SK-N-SH (cell line): ENCODE data around the gene TRPM3. TPM values are rescaled to one million over a fixed set of nuclear protein-coding genes. Genes with fewer than 3 reads are reported as not detected.

Experiments
- CTCF ChIA-PET: fragments of 300-600, 350-600 bp; formaldehyde crosslinking; extraction: SDS; loops from one replicate; lab custom pipeline; 2021; lab: Yijun Ruan, JAX
- POLR2A ChIA-PET: fragments of 350-600 bp; sonication (Branson Sonifier 250); formaldehyde crosslinking; extraction: SDS; loops from one replicate; lab custom pipeline; 2020; ENCODE audit warnings: antibody characterized with exemption, inconsistent platforms; lab: Yijun Ruan, JAX
- DNase-seq: peaks from one replicate; pipeline ENCODE4 v3.0.0; 2012
- H2AFZ ChIP-seq: fragments of 200-600 bp; sonication (generic); 2 replicates; pipeline ENCODE4 v1.8.1; 2016; ENCODE audit warnings: antibody characterized with exemption, mild to moderate bottlenecking, low read depth
- H3F3A ChIP-seq: fragments of 200-600 bp; sonication (generic); replicated peaks from 2 replicates; pipeline ENCODE3; 2016; ENCODE audit warnings: antibody characterized with exemption, mild to moderate bottlenecking; ENCODE audit not compliant: insufficient read depth
- H3K27ac ChIP-seq, 2 experiments: fragments of 200-500 bp in 1 of 2; fragments of 200-600 bp in 1 of 2; sonication (Bioruptor generic) in 1 of 2; sonication (generic), shearing (Covaris generic) in 1 of 2; 2 replicates each; pipeline versions ENCODE4 v1.5.1 to v1.6.1; 2014 to 2016; ENCODE audit warnings: low read depth in 2 of 2, inconsistent platforms in 1 of 2, low read length in 1 of 2, mild to moderate bottlenecking in 1 of 2, mixed read lengths in 1 of 2
- H3K27me3 ChIP-seq: fragments of 200-600 bp; sonication (generic), shearing (Covaris generic); 2 replicates; pipeline ENCODE4 v1.6.1; 2016; ENCODE audit warnings: mixed run types; ENCODE audit not compliant: insufficient read depth
- H3K36me3 ChIP-seq, 2 experiments: fragments of 200-500 bp in 1 of 2; fragments of 200-600 bp in 1 of 2; sonication (Bioruptor generic) in 1 of 2; sonication (generic) in 1 of 2; replicated peaks in 1 of 2; 2 replicates each; pipeline versions ENCODE3 to v1.5.1; 2014 to 2016; ENCODE audit warnings: low read length in 1 of 2, mild to moderate bottlenecking in 1 of 2; ENCODE audit not compliant: insufficient read depth in 2 of 2, control insufficient read depth in 1 of 2
- H3K4me1 ChIP-seq, 2 experiments: fragments of 200-500 bp in 1 of 2; fragments of 200-600 bp in 1 of 2; sonication (Bioruptor generic) in 1 of 2; sonication (generic), shearing (Covaris generic) in 1 of 2; 2 replicates each; pipeline versions ENCODE4 v1.5.1 to v1.6.1; 2014 to 2016; ENCODE audit warnings: low read depth in 1 of 2, low read length in 1 of 2, mixed run types in 1 of 2; ENCODE audit not compliant: insufficient read depth in 2 of 2, control insufficient read depth in 1 of 2
- H3K4me2 ChIP-seq: fragments of 200-600 bp; sonication (generic), shearing (Covaris generic); 2 replicates; pipeline ENCODE4 v1.6.1; 2017; ENCODE audit warnings: mixed run types
- H3K4me3 ChIP-seq, 2 experiments: fragments of 200-500 bp in 1 of 2; fragments of 200-600 bp in 1 of 2; sonication (Bioruptor generic) in 1 of 2; sonication (generic), shearing (Covaris generic) in 1 of 2; 2 replicates each; pipeline versions ENCODE4 v1.5.1 to v1.8.1; 2014 to 2016; ENCODE audit warnings: low read depth in 2 of 2, inconsistent platforms in 1 of 2, low read length in 1 of 2, mild to moderate bottlenecking in 1 of 2, mixed read lengths in 1 of 2, moderate library complexity in 1 of 2
- H3K79me2 ChIP-seq: fragments of 200-600 bp; sonication (generic); 2 replicates; pipeline ENCODE4 v1.8.1; 2017; ENCODE audit warnings: mild to moderate bottlenecking; ENCODE audit not compliant: insufficient read depth
- H3K9ac ChIP-seq: fragments of 200-600 bp; sonication (generic); 2 replicates; pipeline ENCODE4 v1.6.1; 2017; ENCODE audit warnings: mixed run types
- H3K9me2 ChIP-seq: fragments of 200-600 bp; sonication (generic); 2 replicates; pipeline ENCODE4 v1.6.1; 2017; ENCODE audit warnings: mixed run types
- H3K9me3 ChIP-seq: fragments of 200-600 bp; sonication (generic); 2 replicates; pipeline ENCODE4 v1.6.1; 2017; ENCODE audit warnings: mixed run types, mild to moderate bottlenecking, moderate library complexity
- H4K20me1 ChIP-seq: fragments of 200-600 bp; sonication (generic); 2 replicates; pipeline ENCODE4 v1.6.1; 2017; ENCODE audit warnings: mild to moderate bottlenecking, mixed run types; ENCODE audit not compliant: insufficient read depth
- ELF1 ChIP-seq: IDR thresholded peaks from 2 replicates; pipeline ENCODE4 v1.4.0; 2012
- EP300 ChIP-seq, 2 experiments: IDR thresholded peaks; 2 replicates each; pipeline versions ENCODE4 v1.4.0 to v1.6.1; 2012; ENCODE audit warnings: borderline replicate concordance in 1 of 2, low read depth in 1 of 2, low read length in 1 of 2
- FOXJ3 ChIP-seq: sonication (generic); formaldehyde crosslinking; IDR thresholded peaks from 2 replicates; pipeline ENCODE4 v1.5.1; 2020; ENCODE audit warnings: mild to moderate bottlenecking, missing genetic modification reagents
- FOXM1 ChIP-seq: IDR thresholded peaks from 2 replicates; pipeline ENCODE4 v1.4.0; 2012; ENCODE audit warnings: low read depth, mild to moderate bottlenecking
- IRF3 ChIP-seq: fragments of 150-350 bp; IDR thresholded peaks from 2 replicates; pipeline ENCODE4 v1.6.1; 2016; ENCODE audit warnings: mild to moderate bottlenecking, low read depth, low read length
- JUND ChIP-seq: IDR thresholded peaks from 2 replicates; pipeline ENCODE4 v1.4.0; 2012
- MEF2A ChIP-seq: IDR thresholded peaks from 2 replicates; pipeline ENCODE4 v1.4.0; 2012; ENCODE audit warnings: low read depth, borderline replicate concordance
- NRF1 ChIP-seq: IDR thresholded peaks from 2 replicates; pipeline ENCODE4 v1.6.1; 2012; ENCODE audit warnings: low read depth, mild to moderate bottlenecking, low read length
- PBX3 ChIP-seq: IDR thresholded peaks from 2 replicates; pipeline ENCODE4; 2012
- POLR2AphosphoS5 ChIP-seq: IDR thresholded peaks from 2 replicates; pipeline ENCODE4 v1.6.1; 2012; ENCODE audit warnings: low read depth, low read length
- RCOR1 ChIP-seq: fragments of 150-350 bp; IDR thresholded peaks from 2 replicates; pipeline ENCODE4 v1.6.1; 2017; ENCODE audit warnings: antibody characterized with exemption, low read length
- REST ChIP-seq: IDR thresholded peaks from 2 replicates; pipeline ENCODE4 v1.6.1; 2012; ENCODE audit warnings: mild to moderate bottlenecking, low read depth, low read length, moderate library complexity
- SIN3A ChIP-seq: IDR thresholded peaks from 2 replicates; pipeline ENCODE4 v1.6.1; 2012; ENCODE audit warnings: low read depth, mild to moderate bottlenecking, low read length, moderate library complexity, borderline replicate concordance
- TAF1 ChIP-seq: IDR thresholded peaks from 2 replicates; pipeline ENCODE4 v1.6.1; 2012; ENCODE audit warnings: low read depth, mild to moderate bottlenecking, low read length, moderate library complexity, borderline replicate concordance
- TEAD4 ChIP-seq: IDR thresholded peaks from 2 replicates; pipeline ENCODE4 v1.4.0; 2012; ENCODE audit warnings: mild to moderate bottlenecking, borderline replicate concordance; ENCODE audit not compliant: insufficient read depth
- USF2 ChIP-seq: fragments of 150-350 bp; IDR thresholded peaks from 2 replicates; pipeline ENCODE4 v1.6.1; 2017; ENCODE audit warnings: antibody characterized with exemption, low read length, low read depth, borderline replicate concordance
- WGBS: methylation state at CpG from one replicate; pipeline ENCODE4 v1.1.6; 2017; ENCODE audit warnings: low lambda C conversion rate; 5-methylcytosine and 5-hydroxymethylcytosine counted together
- polyA plus RNA-seq, 3 experiments: library from polyadenylated mRNA; depleted of rRNA; stranded (reverse); fragments of >200 nt; gene quantifications; 2 replicates each; pipeline ENCODE4 v1.2.3, GENCODE V29; 2012

Gene TRPM3
- polyA plus RNA-seq, 1 of the 3 experiments (the other 2 are of a cell fraction): not detected

GRCh38 chr9:70539526-70539925 lies 581.9 kb downstream of the TRPM3 start:
- Histone ChIP-seq H3K9me2 (no peaks in the 10 kb centered on the region), H3K4me3 (no peak overlapping the region), H3K27ac (no peak overlapping the region), H3K4me1 (no peaks in the 10 kb centered on the region), H3K9ac (no peak overlapping the region), H3K27me3 (no peaks in the 10 kb centered on the region), H3F3A (peaks cover under 1% of the 10 kb centered on the region), H3K79me2 (no peaks in the 10 kb centered on the region), H3K36me3 (no peaks in the 10 kb centered on the region), H3K9me3 (no peaks in the 10 kb centered on the region), H4K20me1 (no peaks in the 10 kb centered on the region), H3K4me2 (no peak overlapping the region), H2AFZ (no peak overlapping the region)
- no peak for DNase-seq
- ChIA-PET CTCF (no interaction called here), POLR2A (no interaction called here)
- TF ChIP-seq POLR2AphosphoS5 (no peak), SIN3A (no peak), REST (no peak), FOXM1 (no peak), IRF3 (no peak), MEF2A (no peak)
- 17% methylated on average over 1 of the region's 1 CpG for WGBS

GRCh38 chr9:70539001-70539400 lies 582.4 kb downstream of the TRPM3 start:
- Histone ChIP-seq H3K9ac (no peak overlapping the region), H3K4me2 (no peak overlapping the region), H3K27ac (no peak overlapping the region), H3K4me1 (no peaks in the 10 kb centered on the region), H2AFZ (no peak overlapping the region), H4K20me1 (no peaks in the 10 kb centered on the region), H3K9me3 (no peaks in the 10 kb centered on the region), H3F3A (peaks cover 3% of the 10 kb centered on the region), H3K9me2 (no peaks in the 10 kb centered on the region), H3K79me2 (no peaks in the 10 kb centered on the region), H3K36me3 (no peaks in the 10 kb centered on the region), H3K4me3 (no peak overlapping the region), H3K27me3 (no peaks in the 10 kb centered on the region)
- DNase-seq: no peak
- WGBS: 0% methylated on average over 1 of the region's 1 CpG
- ChIA-PET CTCF (no interaction called here), POLR2A (no interaction called here)
- TF ChIP-seq TEAD4 (no peak), USF2 (no peak), PBX3 (no peak), TAF1 (no peak), EP300 (IDR thresholded peaks at IDR 0.05; ENCODE audit: borderline replicate concordance in 1 of 2, low read depth in 1 of 2, low read length in 1 of 2) (no peak), NRF1 (no peak), FOXJ3 (CRISPR knock-in tag) (no peak), REST (no peak), SIN3A (no peak), RCOR1 (no peak), MEF2A (no peak), JUND (no peak), ELF1 (no peak)
